HepG2 (cell line): ENCODE results near the gene PA2G4. TPM values are rescaled to one million over a fixed set of nuclear protein-coding genes. Genes with fewer than 3 reads are reported as not detected.
A peak's percentile ranks its signal among the peaks of the same experiment; 100 is the strongest.

Source experiments
- CREB1 ChIP-seq, 2 experiments: fragments of 450-650 bp in 1 of 2; IDR thresholded peaks; 2 replicates each; pipeline ENCODE4 v1.6.1; 2016 to 2017; ENCODE audit warnings: control low read depth in 1 of 2, mild to moderate bottlenecking in 1 of 2, missing compliant biosample characterization in 1 of 2, missing genetic modification characterization in 1 of 2
- DNMT3B ChIP-seq: conservative IDR thresholded peaks from 2 replicates; pipeline ENCODE4 v1.6.1; 2016; ENCODE audit warnings: missing biosample characterization, control low read depth
- EED ChIP-seq: sonication (generic); formaldehyde crosslinking; IDR thresholded peaks from 2 replicates; pipeline ENCODE4 v1.5.0; 2020; ENCODE audit warnings: mild to moderate bottlenecking, missing genetic modification reagents
- HNRNPK ChIP-seq: fragments of 200-400 bp; formaldehyde crosslinking; IDR thresholded peaks from 2 replicates; pipeline ENCODE4 v1.6.1; 2018; ENCODE audit warnings: low read length, low read depth, moderate library complexity, mild to moderate bottlenecking; ENCODE audit not compliant: poor library complexity, severe bottlenecking
- JUNB ChIP-seq: sonication (generic); formaldehyde crosslinking; IDR thresholded peaks from 2 replicates; pipeline ENCODE4 v1.8.0; 2022; ENCODE audit warnings: missing genetic modification reagents, mild to moderate bottlenecking, borderline replicate concordance
- KMT2B ChIP-seq: IDR thresholded peaks from 2 replicates; pipeline ENCODE4 v1.6.1; 2016; ENCODE audit warnings: missing genetic modification reagents, missing compliant biosample characterization
- LCORL ChIP-seq, 2 experiments: fragments of 450-650 bp in 1 of 2; sonication (generic) in 1 of 2; formaldehyde crosslinking in 1 of 2; IDR thresholded peaks; 2 replicates each; pipeline versions ENCODE4 v1.5.0 to v1.6.1; 2017 to 2020; ENCODE audit warnings: antibody characterized with exemption in 1 of 2, missing genetic modification reagents in 1 of 2
- MXD4 ChIP-seq: IDR thresholded peaks from 2 replicates; pipeline ENCODE4 v1.6.1; 2016; ENCODE audit warnings: mild to moderate bottlenecking, missing biosample characterization, missing genetic modification reagents
- MXI1 ChIP-seq: IDR thresholded peaks from 3 replicates; pipeline ENCODE4 v1.6.1; 2012; ENCODE audit warnings: low read depth, low read length, inconsistent platforms, borderline replicate concordance
- NONO ChIP-seq, 2 experiments: fragments of 450-650 bp in 1 of 2; sonication (generic) in 1 of 2; formaldehyde crosslinking in 1 of 2; IDR thresholded peaks in 1 of 2; conservative IDR thresholded peaks in 1 of 2; 2 replicates each; pipeline versions ENCODE4 v1.6.1 to v1.8.0; 2017 to 2022; ENCODE audit warnings: mild to moderate bottlenecking in 1 of 2, missing genetic modification reagents in 1 of 2, moderate library complexity in 1 of 2
- PAF1 ChIP-seq: IDR thresholded peaks from 2 replicates; pipeline ENCODE4 v1.6.1; 2016; ENCODE audit warnings: missing genetic modification reagents, missing compliant biosample characterization
- PAWR ChIP-seq: sonication (generic); formaldehyde crosslinking; IDR thresholded peaks from 2 replicates; pipeline ENCODE4 v1.4.0; 2020; ENCODE audit warnings: missing genetic modification reagents, mild to moderate bottlenecking, borderline replicate concordance
- SAP130 ChIP-seq: IDR thresholded peaks from 2 replicates; pipeline ENCODE4 v1.6.1; 2016; ENCODE audit warnings: low read depth
- SRY ChIP-seq: sonication (generic); formaldehyde crosslinking; IDR thresholded peaks from 2 replicates; pipeline ENCODE4 v1.8.0; 2022; ENCODE audit warnings: mild to moderate bottlenecking, missing genetic modification reagents
- TGIF2 ChIP-seq: IDR thresholded peaks from 2 replicates; pipeline ENCODE4 v1.6.1; 2016; ENCODE audit warnings: control low read depth, missing compliant biosample characterization
- ZNF792 ChIP-seq: IDR thresholded peaks from 2 replicates; pipeline ENCODE4 v1.6.1; 2016
- ZSCAN31 ChIP-seq: sonication (generic); formaldehyde crosslinking; IDR thresholded peaks from 2 replicates; pipeline ENCODE4 v1.5.0; 2020; ENCODE audit warnings: low read depth, mild to moderate bottlenecking, missing genetic modification reagents
- ZSCAN9 ChIP-seq: IDR thresholded peaks from 2 replicates; pipeline ENCODE4 v1.6.1; 2016; ENCODE audit warnings: borderline replicate concordance
- ZZZ3 ChIP-seq: sonication (generic); formaldehyde crosslinking; IDR thresholded peaks from 2 replicates; pipeline ENCODE4 v1.4.0; 2020; ENCODE audit warnings: missing genetic modification reagents, mild to moderate bottlenecking, borderline replicate concordance
- polyA plus RNA-seq, 8 experiments: library from polyadenylated mRNA; depleted of rRNA in 3 of 8; stranded (reverse) in 7 of 8; unstranded in 1 of 8; fragments of >200 nt; fragmentation: Illumina TruSeq in 4 of 8; extraction: Trizol in 4 of 8; gene quantifications; 2 replicates each; pipeline versions ENCODE4 v1.2.1 to v1.2.3, GENCODE V29; 2011 to 2016; ENCODE audit warnings: low read depth in 4 of 8, missing spikeins in 1 of 8, mixed read lengths in 1 of 8; ENCODE audit not compliant: insufficient read depth in 1 of 8
- total RNA-seq, 5 experiments: library from RNA; depleted of rRNA; stranded (reverse); fragments of >200 nt; fragmentation: Illumina TruSeq; extraction: Trizol; gene quantifications; 2 replicates each; pipeline ENCODE4 v1.2.3, GENCODE V29; 2016; ENCODE audit warnings: low read depth in 1 of 5
- TF ChIP-seq, protein P1 (sequence below): sonication (generic); formaldehyde crosslinking; IDR thresholded peaks from 2 replicates; pipeline ENCODE4 v1.5.1; 2020; ENCODE audit warnings: mild to moderate bottlenecking, missing genetic modification reagents
- TF ChIP-seq, protein P2 (sequence below): sonication (generic); formaldehyde crosslinking; IDR thresholded peaks from 2 replicates; pipeline ENCODE4 v1.8.1; 2023; ENCODE audit warnings: mild to moderate bottlenecking, missing genetic modification reagents
- TF ChIP-seq, protein P3 (sequence below): sonication (generic); formaldehyde crosslinking; IDR thresholded peaks from 2 replicates; pipeline ENCODE4 v1.9.0; 2022; ENCODE audit warnings: missing genetic modification reagents, mild to moderate bottlenecking, borderline replicate concordance

PA2G4 gene
- total and polyA plus RNA-seq, 2 of the 13 experiments (the other 11 are each of a cell fraction or from before 2014, with no cell fraction given): 147 to 240 TPM

DNA sequence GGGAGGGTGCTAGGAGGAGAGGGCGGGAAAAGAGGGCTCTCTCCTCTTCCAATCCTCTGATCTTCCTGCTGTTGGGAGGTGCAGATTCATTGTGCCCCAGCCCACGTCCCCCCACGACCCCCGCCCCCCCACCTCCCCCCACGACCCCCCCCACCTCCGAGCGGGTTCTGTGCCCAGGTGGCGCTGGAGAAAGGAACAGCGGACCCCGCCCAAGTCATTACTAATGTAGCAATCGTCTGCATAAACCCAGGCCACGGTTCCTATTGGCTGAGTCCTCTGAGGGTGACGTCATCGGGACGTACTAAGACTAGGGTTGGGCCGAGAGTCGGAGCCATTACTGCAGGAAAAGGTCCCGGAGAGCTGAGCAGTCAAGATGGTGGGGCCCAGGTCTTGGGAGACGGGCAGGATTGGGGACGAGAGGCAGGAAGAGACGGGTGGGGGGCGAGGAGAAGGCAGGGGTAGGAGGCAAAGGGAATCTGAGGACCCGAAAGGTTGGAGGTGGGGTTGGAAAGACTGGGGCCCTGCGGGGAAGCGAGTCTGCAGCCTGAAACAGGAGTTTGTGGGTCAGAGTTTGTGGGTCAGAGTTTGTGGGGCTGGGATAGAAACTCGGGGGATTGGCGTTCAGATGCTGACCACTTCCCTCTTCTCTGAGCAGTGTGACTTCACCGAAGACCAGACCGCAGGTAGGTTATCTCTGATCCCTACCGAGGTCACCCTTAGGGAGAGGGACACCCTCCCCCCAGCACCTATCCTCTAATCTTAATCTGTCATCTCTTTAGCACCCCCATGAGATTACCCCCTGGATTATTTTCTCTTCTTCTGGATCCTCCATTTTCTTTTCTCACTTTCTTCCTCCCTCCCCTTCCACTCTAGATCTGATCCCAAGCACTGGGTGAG is 53.9 kb downstream of the PA2G4 start, which contains the start of gene MYL6 (continued):
- TF ChIP-seq NONO (IDR thresholded peaks at IDR 0.05) (no peak), NONO (CRISPR knock-in tag; conservative IDR thresholded peaks at IDR 0.05) (peak; percentile 82; the same call in 1 of the 2 replicates), PAWR (no peak), HNRNPK (peak; percentile 82), JUNB (CRISPR knock-in tag) (peak; percentile 67; the same call in 1 of the 2 replicates), ZSCAN31 (CRISPR knock-in tag) (0 out of 2 replicates have a peak, but pooled peaks have one; percentile 39), SAP130 (CRISPR knock-in tag) (peak; percentile 75), EED (0 out of 2 replicates have a peak, but pooled peaks have one; percentile 44), ZSCAN9 (peak; percentile 45; the same call in 1 of the 2 replicates), PAF1 (peak; percentile 41; the same call in 1 of the 2 replicates), MXI1 (peak; percentile 67; the same call in 1 of the 3 replicates), MXD4 (CRISPR knock-in tag) (no peak), SRY (CRISPR knock-in tag) (no peak; the same call in 1 of the 2 replicates), DNMT3B (CRISPR knock-in tag) (no peak), TGIF2 (CRISPR knock-in tag) (peak; percentile 75; the same call in 1 of the 2 replicates), ZZZ3 (peak; percentile 31; the same call in 1 of the 2 replicates), KMT2B (0 out of 2 replicates have a peak, but pooled peaks have one; percentile 33), ZNF792 (0 out of 2 replicates have a peak, but pooled peaks have one; percentile 42), CREB1 (IDR thresholded peaks at IDR 0.05) (peak; percentile 99), CREB1 (CRISPR knock-in tag; IDR thresholded peaks at IDR 0.05) (peak; percentile 90), LCORL (IDR thresholded peaks at IDR 0.05) (no peak), LCORL (CRISPR knock-in tag; IDR thresholded peaks at IDR 0.05) (peak; percentile 36; the same call in 1 of the 2 replicates)
- TF ChIP-seq, protein P1, sequence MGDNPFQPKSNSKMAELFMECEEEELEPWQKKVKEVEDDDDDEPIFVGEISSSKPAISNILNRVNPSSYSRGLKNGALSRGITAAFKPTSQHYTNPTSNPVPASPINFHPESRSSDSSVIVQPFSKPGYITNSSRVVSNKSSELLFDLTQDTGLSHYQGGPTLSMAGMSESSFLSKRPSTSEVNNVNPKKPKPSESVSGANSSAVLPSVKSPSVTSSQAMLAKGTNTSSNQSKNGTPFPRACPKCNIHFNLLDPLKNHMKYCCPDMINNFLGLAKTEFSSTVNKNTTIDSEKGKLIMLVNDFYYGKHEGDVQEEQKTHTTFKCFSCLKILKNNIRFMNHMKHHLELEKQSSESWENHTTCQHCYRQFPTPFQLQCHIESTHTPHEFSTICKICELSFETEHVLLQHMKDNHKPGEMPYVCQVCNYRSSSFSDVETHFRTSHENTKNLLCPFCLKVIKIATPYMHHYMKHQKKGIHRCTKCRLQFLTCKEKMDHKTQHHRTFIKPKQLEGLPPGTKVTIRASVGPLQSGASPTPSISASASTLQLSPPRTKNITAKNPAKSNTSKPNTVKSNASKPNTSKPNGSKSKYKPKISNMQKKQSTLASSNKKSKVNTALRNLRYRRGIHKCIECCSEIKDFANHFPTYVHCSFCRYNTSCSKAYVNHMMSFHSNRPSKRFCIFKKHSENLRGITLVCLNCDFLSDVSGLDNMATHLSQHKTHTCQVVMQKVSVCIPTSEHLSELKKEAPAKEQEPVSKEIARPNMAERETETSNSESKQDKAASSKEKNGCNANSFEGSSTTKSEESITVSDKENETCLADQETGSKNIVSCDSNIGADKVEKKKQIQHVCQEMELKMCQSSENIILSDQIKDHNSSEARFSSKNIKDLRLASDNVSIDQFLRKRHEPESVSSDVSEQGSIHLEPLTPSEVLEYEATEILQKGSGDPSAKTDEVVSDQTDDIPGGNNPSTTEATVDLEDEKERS: no peak
- TF ChIP-seq, protein P2, sequence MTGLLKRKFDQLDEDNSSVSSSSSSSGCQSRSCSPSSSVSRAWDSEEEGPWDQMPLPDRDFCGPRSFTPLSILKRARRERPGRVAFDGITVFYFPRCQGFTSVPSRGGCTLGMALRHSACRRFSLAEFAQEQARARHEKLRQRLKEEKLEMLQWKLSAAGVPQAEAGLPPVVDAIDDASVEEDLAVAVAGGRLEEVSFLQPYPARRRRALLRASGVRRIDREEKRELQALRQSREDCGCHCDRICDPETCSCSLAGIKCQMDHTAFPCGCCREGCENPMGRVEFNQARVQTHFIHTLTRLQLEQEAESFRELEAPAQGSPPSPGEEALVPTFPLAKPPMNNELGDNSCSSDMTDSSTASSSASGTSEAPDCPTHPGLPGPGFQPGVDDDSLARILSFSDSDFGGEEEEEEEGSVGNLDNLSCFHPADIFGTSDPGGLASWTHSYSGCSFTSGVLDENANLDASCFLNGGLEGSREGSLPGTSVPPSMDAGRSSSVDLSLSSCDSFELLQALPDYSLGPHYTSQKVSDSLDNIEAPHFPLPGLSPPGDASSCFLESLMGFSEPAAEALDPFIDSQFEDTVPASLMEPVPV (CRISPR knock-in tag): peak; percentile 62; the same call in 1 of the 2 replicates
- TF ChIP-seq, protein P3, sequence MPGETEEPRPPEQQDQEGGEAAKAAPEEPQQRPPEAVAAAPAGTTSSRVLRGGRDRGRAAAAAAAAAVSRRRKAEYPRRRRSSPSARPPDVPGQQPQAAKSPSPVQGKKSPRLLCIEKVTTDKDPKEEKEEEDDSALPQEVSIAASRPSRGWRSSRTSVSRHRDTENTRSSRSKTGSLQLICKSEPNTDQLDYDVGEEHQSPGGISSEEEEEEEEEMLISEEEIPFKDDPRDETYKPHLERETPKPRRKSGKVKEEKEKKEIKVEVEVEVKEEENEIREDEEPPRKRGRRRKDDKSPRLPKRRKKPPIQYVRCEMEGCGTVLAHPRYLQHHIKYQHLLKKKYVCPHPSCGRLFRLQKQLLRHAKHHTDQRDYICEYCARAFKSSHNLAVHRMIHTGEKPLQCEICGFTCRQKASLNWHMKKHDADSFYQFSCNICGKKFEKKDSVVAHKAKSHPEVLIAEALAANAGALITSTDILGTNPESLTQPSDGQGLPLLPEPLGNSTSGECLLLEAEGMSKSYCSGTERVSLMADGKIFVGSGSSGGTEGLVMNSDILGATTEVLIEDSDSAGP: peak; percentile 51; the same call in 1 of the 2 replicates
